Esophagus (tissue), 2 donors: ENCODE results near the gene SASH1. TPM values are rescaled to one million over a fixed set of nuclear protein-coding genes. Genes with fewer than 3 reads are reported as not detected.

Experiments
- H3K27ac ChIP-seq, 2 donors: one replicate each; pipeline ENCODE4 v1.5.1; 2013; ENCODE audit warnings: low read depth in 2 of 2, mild to moderate bottlenecking in 2 of 2, inconsistent platforms in 1 of 2, low read length in 1 of 2, moderate library complexity in 1 of 2
- H3K27me3 ChIP-seq, 2 donors: one replicate each; pipeline ENCODE4 v1.6.1; 2013; ENCODE audit warnings: low read length in 2 of 2, control low read depth in 1 of 2, mild to moderate bottlenecking in 1 of 2; ENCODE audit not compliant: insufficient read depth in 2 of 2, control insufficient read depth in 1 of 2
- H3K36me3 ChIP-seq, 2 donors: one replicate each; pipeline ENCODE4 v1.6.1; 2013; ENCODE audit warnings: low read length in 1 of 2; ENCODE audit not compliant: control insufficient read depth in 2 of 2, insufficient read depth in 2 of 2
- H3K4me1 ChIP-seq, 2 donors: one replicate each; pipeline ENCODE4 v1.6.1; 2013; ENCODE audit warnings: low read length in 1 of 2; ENCODE audit not compliant: control insufficient read depth in 2 of 2, insufficient read depth in 2 of 2
- H3K4me3 ChIP-seq, 2 donors: one replicate each; pipeline ENCODE4 v1.5.1; 2013; ENCODE audit warnings: low read length in 2 of 2, mild to moderate bottlenecking in 2 of 2, low read depth in 1 of 2, moderate library complexity in 1 of 2
- H3K9me3 ChIP-seq, 2 donors: one replicate each; pipeline ENCODE4 v1.6.1; 2013; ENCODE audit warnings: mild to moderate bottlenecking in 2 of 2, low read depth in 1 of 2, low read length in 1 of 2, moderate library complexity in 1 of 2; ENCODE audit not compliant: control insufficient read depth in 2 of 2, insufficient read depth in 1 of 2
- WGBS, 2 donors: extraction: QIAGEN DNeasy Blood & Tissue Kit; methylation state at CpG; one replicate each; pipeline ENCODE4 v1.1.7; 2013; 5-methylcytosine and 5-hydroxymethylcytosine counted together
- polyA plus RNA-seq, 2 donors: library from polyadenylated mRNA; stranded (reverse); fragments of 200-250 nt; gene quantifications; one replicate each; pipeline ENCODE4 v1.2.3, GENCODE V29; 2013
- donor health status: healthy with polysubstance abuse.
- donor health status: Bipolar disorder and iron deficiency.

Gene SASH1
- polyA plus RNA-seq, 2 donors, result 29.6 to 59.0 TPM

DNA sequence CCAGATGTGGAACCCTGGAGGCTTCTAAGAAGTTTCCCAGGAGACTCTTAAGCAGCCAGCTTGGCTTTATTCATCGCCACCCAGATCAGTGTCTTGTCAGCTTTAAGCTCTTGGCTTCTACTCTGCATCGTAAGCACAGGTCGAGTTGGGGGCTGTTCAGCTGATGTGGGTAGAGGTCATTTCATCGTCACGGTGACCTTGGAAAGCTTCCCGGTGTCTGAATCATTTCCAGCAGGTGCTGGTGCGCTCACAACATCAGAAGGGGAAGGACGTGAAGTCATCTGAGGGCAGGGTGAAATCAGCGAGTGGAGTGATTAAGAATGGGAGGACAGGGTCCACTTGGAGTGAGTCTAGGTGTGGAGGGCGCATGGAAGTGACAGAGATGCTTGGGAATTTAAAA is 112.6 kb downstream of the SASH1 start:
- H3K27ac ChIP-seq, result no peak overlapping the region
- peaks cover 0 to 21% of the 10 kb centered on the region in 2 donors for H3K36me3 ChIP-seq
- H3K4me1 ChIP-seq, result peaks cover 0 to 9% of the 10 kb centered on the region in 2 donors
- 62 to 65% methylated on average over 10 of the region's 10 CpGs for WGBS, 2 donors
- H3K4me3 ChIP-seq, result no peak overlapping the region
- H3K9me3 ChIP-seq, result peaks cover 0 to 4% of the 10 kb centered on the region in 2 donors
- no peaks in the 10 kb centered on the region for H3K27me3 ChIP-seq

- Histone ChIP-seq H3K27me3 (no peaks in the 10 kb centered on the region), H3K4me1 (peaks cover 0 to 9% of the 10 kb centered on the region in 2 donors), H3K36me3 (peaks cover 0 to 21% of the 10 kb centered on the region in 2 donors), H3K27ac (peak overlapping the region in 1 of 2 donors; percentile 14), H3K4me3 (no peak overlapping the region), H3K9me3 (peaks cover 0 to 4% of the 10 kb centered on the region in 2 donors)
- 85 to 89% methylated on average over 20 of the region's 20 CpGs for WGBS, 2 donors
These were observed 113.3 kb downstream of the SASH1 start for GRCh38 chr6:148455674-148456558.

GRCh38 chr6:148457137-148457842 is 114.7 kb downstream of the SASH1 start:
- H3K9me3 ChIP-seq, result peaks cover 0 to 4% of the 10 kb centered on the region in 2 donors
- no peak overlapping the region for H3K4me3 ChIP-seq
- 89 to 90% methylated on average over 10 of the region's 10 CpGs for WGBS, 2 donors
- no peak overlapping the region for H3K27ac ChIP-seq
- no peaks in the 10 kb centered on the region for H3K27me3 ChIP-seq
- H3K36me3 ChIP-seq, result peaks cover 0 to 19% of the 10 kb centered on the region in 2 donors
- peaks cover 0 to 9% of the 10 kb centered on the region in 2 donors for H3K4me1 ChIP-seq

DNA sequence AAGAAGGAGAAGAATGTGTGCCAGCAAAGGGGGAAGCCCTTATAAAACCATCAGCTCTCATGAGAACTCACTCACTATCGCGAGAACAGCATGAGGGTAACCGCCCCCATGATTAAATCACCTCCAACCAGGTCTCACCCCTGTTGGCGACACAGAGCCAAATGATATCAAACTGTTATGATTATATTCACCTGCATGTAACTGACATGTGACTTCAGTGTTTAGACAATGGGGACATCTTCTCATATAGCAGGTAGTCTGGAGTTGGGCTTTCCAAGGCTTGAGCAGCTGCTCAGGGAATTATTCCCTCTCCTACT is 115.2 kb downstream of the SASH1 start:
- no peak overlapping the region for H3K27ac ChIP-seq
- no peaks in the 10 kb centered on the region for H3K27me3 ChIP-seq
- H3K4me3 ChIP-seq, result no peak overlapping the region
- peaks cover 0 to 17% of the 10 kb centered on the region in 2 donors for H3K36me3 ChIP-seq
- 94 to 96% methylated on average over 4 of the region's 4 CpGs for WGBS, 2 donors
- peaks cover 0 to 9% of the 10 kb centered on the region in 2 donors for H3K4me1 ChIP-seq
- H3K9me3 ChIP-seq, result peaks cover 0 to 3% of the 10 kb centered on the region in 2 donors

- H3K27ac ChIP-seq, result no peak overlapping the region
- WGBS, 2 donors, result 76 to 87% methylated on average over 4 of the region's 4 CpGs
- H3K36me3 ChIP-seq, result peaks cover 0 to 11% of the 10 kb centered on the region in 2 donors
- H3K27me3 ChIP-seq, result no peaks in the 10 kb centered on the region
- no peak overlapping the region for H3K4me3 ChIP-seq
- peaks cover 0 to 6% of the 10 kb centered on the region in 2 donors for H3K4me1 ChIP-seq
- no peaks in the 10 kb centered on the region for H3K9me3 ChIP-seq
These were observed 116.6 kb downstream of the SASH1 start for GRCh38 chr6:148459238-148459637.

DNA sequence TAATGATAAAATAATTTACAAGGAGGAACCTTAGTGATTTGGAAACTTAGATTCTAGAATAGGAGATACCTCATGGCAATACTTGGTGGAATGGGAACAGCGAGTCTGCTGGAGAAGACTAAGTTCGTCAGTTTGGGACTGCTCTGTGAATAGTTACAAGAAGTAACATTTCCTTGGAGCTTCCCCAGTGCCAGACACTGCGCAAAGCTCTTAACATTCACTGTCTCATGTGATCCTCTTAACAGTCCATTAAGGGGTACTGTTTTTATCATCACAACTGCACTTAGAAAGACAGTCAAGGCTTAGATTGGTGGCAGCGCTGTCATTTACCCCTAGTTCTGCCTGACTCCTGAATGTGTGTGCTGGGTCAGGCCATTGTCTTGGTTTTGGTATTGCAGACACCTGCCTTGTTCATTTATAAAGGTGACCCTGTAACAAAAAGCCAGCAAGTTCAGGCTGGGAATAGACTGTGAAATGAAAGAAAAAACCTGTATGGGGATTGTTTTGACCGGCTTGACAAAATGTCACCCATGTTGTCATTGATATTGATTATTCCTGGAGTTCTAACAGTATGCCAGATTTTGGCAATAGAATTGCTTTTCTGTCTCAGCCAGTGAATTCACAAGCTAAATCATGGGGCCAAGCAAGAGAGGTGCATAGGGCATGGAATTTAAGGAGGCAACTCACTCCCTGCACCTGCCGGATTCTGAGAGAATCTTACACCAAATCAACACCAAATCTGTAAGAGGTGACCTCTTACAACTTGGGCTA is 118.4 kb downstream of the SASH1 start:
- Histone ChIP-seq H3K9me3 (no peaks in the 10 kb centered on the region), H3K27me3 (no peaks in the 10 kb centered on the region), H3K4me3 (no peak overlapping the region), H3K36me3 (no peaks in the 10 kb centered on the region), H3K27ac (peak overlapping the region in 1 of 2 donors; percentile 4), H3K4me1 (peaks cover under 1 to 2% of the 10 kb centered on the region in 2 donors)
- WGBS, 2 donors, result 93 to 96% methylated on average over 6 of the region's 6 CpGs

DNA sequence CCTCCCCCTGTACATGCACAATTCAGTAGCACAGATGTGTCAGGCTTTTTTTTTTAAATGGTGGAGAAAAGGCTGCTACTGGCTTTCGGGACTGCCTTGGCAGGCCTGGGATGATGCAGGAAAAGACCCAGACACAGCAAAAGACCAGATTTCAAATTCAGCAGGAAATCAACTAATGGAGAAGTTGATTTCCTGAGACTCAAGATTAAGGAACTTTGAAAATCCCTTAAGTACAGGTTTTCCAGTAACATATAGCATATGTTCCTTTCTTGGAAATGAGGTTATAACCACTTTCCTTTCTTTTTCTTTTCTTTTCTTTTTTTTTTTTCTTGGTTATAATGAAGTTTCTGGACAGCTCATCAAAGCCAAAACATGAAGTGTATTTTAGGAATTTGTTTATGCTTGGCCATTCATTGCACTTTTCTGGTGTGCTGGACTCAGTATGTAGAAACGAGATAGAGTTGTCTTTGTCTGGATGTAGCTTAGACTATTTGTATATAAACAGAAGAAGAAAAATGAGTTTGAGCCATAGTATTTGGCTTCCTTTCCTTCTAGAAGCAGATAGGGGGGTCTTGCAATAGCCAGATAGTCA is 119.4 kb downstream of the SASH1 start:
- H3K9me3 ChIP-seq, result no peaks in the 10 kb centered on the region
- 57 to 62% methylated on average over 2 of the region's 2 CpGs for WGBS, 2 donors
- H3K4me3 ChIP-seq, result no peak overlapping the region
- H3K36me3 ChIP-seq, result no peaks in the 10 kb centered on the region
- peaks cover 0 to 2% of the 10 kb centered on the region in 2 donors for H3K4me1 ChIP-seq
- no peaks in the 10 kb centered on the region for H3K27me3 ChIP-seq
- H3K27ac ChIP-seq, result no peak overlapping the region

DNA sequence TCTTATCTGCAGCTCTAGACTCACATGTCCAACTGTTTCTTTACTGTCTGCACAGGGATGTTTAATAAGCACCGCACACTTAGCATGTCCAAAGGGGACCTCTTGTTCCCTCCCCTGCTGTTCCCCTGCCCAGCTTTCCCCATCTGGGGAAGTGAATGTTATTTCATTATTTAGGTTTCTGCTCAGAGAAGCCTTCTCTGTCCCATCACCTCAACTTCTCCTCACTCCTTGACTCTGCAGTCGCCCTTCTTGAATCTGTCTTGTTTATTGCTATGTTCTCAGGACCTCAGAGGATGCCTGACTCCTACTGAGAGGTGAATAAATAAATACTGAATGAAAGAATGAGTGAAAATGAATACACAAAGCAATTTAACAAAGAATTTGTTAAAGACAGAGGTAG is 121.0 kb downstream of the SASH1 start:
- peaks cover 0 to 2% of the 10 kb centered on the region in 2 donors for H3K4me1 ChIP-seq
- no peak overlapping the region for H3K4me3 ChIP-seq
- peak overlapping the region in 1 of 2 donors; percentile 22 for H3K27ac ChIP-seq
- H3K9me3 ChIP-seq, result no peaks in the 10 kb centered on the region
- 82 to 85% methylated on average over 2 of the region's 2 CpGs for WGBS, 2 donors
- H3K27me3 ChIP-seq, result no peaks in the 10 kb centered on the region
- H3K36me3 ChIP-seq, result no peaks in the 10 kb centered on the region
